GM12874 (cell line): ENCODE measurements around the gene NNT.

ENCODE experiments used
- TF ChIP-seq, protein P1 (sequence below): IDR thresholded peaks from 2 replicates; pipeline ENCODE4 v1.5.1; 2011; ENCODE audit warnings: low read depth, mild to moderate bottlenecking, control low read depth, low read length, moderate library complexity; ENCODE audit not compliant: insufficient read depth

Gene NNT

GRCh38 chr5:43602461-43603343, at the start of gene NNT:
NNT (plus strand) TSS chr5:43603180; CDS start chr5:43609196, 6,016 bp downstream.
- TF ChIP-seq, protein P1, sequence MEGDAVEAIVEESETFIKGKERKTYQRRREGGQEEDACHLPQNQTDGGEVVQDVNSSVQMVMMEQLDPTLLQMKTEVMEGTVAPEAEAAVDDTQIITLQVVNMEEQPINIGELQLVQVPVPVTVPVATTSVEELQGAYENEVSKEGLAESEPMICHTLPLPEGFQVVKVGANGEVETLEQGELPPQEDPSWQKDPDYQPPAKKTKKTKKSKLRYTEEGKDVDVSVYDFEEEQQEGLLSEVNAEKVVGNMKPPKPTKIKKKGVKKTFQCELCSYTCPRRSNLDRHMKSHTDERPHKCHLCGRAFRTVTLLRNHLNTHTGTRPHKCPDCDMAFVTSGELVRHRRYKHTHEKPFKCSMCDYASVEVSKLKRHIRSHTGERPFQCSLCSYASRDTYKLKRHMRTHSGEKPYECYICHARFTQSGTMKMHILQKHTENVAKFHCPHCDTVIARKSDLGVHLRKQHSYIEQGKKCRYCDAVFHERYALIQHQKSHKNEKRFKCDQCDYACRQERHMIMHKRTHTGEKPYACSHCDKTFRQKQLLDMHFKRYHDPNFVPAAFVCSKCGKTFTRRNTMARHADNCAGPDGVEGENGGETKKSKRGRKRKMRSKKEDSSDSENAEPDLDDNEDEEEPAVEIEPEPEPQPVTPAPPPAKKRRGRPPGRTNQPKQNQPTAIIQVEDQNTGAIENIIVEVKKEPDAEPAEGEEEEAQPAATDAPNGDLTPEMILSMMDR: no peak

DNA sequence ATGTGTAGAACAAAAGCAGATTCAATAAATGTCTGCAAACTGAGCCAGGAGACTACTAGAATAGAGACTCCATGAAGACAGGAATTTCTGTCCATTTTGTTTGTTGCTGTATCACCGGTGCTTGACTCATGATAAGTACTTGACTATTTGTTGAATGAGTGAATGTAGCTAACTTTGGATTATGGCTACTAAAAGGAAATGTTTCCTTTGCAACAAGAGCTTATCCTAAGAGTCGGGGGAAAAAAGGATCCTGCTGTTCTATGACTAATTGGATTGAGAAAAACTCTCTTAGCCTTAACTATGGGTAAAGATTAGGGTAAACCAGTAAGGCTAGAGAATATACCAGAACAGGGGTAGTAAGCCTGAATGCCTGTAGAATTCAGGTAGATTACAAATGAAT, 49.6 kb upstream of the NNT start:
- TF ChIP-seq, protein P1: no peak

GRCh38 chr5:43554497-43554896, 48.5 kb upstream of the NNT start:
- TF ChIP-seq, protein P1: no peak

DNA sequence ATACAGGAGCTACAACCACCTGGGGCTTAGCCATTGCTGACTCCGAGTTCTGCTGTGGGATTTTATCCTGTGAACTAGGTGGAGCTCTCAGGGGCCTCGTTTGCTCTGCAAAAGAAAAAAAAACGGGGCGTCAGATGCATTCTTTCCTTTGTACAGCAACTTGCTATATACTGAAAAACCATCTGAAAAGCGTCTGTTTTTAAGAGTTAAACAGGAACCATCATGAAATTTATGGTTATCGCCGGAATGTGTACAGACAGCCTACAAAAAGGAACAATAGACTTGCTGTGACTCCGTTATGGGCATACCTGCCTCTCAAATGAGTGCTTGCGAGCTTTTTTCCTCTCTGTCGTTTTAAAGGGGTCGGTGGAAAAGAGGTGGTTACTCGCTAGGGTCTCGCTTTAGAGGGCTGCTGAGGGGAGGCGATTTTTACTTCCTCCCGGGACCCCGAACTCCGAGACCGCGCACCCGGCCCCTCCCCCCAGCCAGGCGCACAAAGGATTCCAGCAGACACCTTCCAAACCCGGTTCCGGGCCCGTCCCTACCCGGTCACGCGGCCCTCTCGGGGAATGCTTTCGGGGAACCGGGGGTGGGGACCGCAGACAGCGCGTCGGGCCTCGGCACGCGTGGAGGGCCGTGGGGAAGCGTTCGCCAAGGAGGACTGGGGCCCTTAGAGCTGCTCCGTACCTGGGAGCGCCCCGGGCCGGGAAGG, 46.9 kb upstream of the NNT start:
- TF ChIP-seq, protein P1: no peak

DNA sequence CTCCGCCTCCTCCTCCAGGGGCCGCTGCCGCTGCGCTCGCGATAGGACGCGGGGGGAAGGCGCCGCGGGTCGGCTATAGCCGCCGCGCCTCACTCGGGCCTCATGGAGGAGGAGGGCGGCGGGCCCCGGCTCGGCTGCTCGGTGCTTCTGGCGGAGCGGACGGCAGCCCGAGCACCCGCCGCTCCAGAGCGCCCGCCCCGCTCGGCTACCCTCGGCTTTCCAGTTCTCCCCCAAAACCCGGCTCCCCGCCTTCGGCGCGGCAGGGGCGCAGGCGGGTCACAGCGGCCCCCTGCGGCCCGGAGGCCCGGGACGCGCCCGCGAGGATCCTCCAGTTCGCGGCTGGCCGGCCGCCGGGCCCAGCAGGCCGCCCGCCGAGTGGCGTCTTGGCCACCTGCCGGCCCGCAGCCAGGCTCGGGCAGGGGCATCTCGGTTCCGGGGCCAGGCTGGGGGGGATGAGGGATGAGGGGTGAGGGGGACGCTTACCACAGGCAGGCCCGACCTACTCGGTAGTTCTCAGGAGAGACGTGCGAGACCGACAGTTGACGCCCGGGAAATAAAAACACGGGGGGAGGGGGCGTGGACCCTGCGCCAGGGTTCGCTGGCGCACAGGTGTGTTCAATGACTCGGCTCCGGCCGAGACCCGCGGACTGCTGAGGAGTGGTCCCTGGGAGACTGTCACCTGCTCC, 46.0 kb upstream of the NNT start, which contains the start of gene PAIP1:
Gene PAIP1 (minus strand): TSS at position 221 of the 686 bp plus-strand sequence. CDS start 231 bp downstream, outside the sequence.
- TF ChIP-seq, protein P1: peak; percentile 65

DNA sequence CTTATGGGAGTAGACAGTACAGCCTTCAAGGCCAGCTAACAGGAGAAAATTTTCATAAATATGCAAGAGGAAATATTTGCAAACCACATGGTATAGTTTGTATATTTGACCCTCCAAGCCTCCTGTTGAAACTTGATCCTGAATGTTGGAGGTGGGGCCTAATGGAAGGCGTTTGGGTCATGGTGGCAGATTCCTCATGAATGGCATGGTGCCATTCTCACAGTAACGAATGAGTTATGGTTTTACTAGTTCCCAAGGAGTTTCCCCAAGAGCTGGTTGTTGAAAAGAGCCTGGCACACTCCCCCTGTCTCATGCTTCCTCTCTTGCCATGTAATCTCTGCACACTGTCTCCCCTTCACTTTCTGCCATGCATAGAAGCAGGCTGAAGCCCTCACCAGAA, 42.9 kb upstream of the NNT start:
- TF ChIP-seq, protein P1: no peak

DNA sequence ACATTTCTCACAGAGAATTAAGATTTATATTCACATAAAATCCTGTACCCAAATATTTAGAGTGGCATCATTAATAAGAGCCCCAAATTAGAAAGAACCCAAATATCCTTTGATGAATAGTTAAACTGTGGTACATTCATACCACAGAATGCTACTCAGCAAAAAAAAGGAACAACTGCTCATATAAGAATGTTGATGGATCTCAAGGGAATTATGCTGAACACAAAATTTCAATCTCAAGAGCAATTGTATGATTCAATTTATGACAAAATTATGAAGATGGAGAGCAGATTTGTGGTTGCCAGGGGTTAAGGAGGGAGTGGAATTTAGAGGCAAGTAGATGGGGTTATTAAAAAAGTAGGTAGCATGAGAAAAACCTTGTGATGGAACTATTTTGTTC, 41.6 kb upstream of the NNT start:
- TF ChIP-seq, protein P1: no peak
